ENCODE measurements around the gene FGF8. TPM values are rescaled to one million over a fixed set of nuclear protein-coding genes. Genes with fewer than 3 reads are reported as not detected.

The FGF8 gene
- total and polyA plus RNA-seq, 10 of the 15 experiments (the other 5 are each of a cell fraction or from before 2014, with no cell fraction given), result 0.08 to 0.43 (median 0.17) TPM; not detected in 7

DNA sequence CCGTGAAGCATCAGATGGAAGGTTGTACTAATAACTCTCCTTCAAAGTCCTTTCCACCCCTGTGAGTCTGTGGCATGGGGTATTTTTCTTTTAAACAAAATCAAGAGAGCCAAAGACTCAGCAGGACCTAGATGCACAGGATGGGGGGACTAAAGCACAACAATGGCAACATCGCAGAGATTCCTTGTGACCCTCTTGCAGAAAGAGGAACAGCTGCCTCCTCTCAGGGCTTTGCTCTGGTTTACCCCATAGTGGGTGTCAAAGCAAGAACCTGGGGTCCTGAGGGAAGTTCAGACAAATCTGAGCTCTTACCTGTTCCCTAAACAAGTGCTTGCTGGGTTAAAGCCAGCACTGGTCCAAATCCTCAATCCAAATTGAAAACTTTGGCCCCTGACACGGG is 39.2 kb downstream of the FGF8 start:
- ATAC-seq (no peak), DNase-seq (ENCODE audit: low read depth, low spot score) (no peak), FAIRE-seq (no peak)
- H3K36me3 ChIP-seq (ENCODE audit: control insufficient read depth in 2 of 2, insufficient read depth in 2 of 2, low read length in 1 of 2), result no peaks in the 10 kb centered on the region
- H3K9me3 ChIP-seq (replicated peaks; ENCODE audit: control insufficient read depth, insufficient read depth, low read length), result no peaks in the 10 kb centered on the region
- TF ChIP-seq SPI1 (IDR thresholded peaks at IDR 0.05; ENCODE audit: borderline replicate concordance, insufficient read depth, low read depth, low read length) (peak; percentile 15; the same call in 1 of the 2 replicates), ATF7 (IDR thresholded peaks at IDR 0.05; ENCODE audit: low read depth) (no peak)
- ChIA-PET RAD21 (ENCODE audit: unreplicated experiment) (no interaction called here), SMC1A (ENCODE audit: uncharacterized antibody, unreplicated experiment) (interaction anchor here (1.4 kb wide), 1 partner anchor 9 kb away, joined by 4 read pairs; no protein-coding TSS in a partner anchor), POLR2A (interaction anchor here (0.7 kb wide), 2 partner anchors 27 to 32 kb away, joined by 3 read pairs; no protein-coding TSS in a partner anchor), CTCF (no interaction called here)
- H3K4me3 ChIP-seq, result no peak overlapping the region
- H3K9ac ChIP-seq (ENCODE audit: control insufficient read depth, insufficient read depth, low read length), result no peak overlapping the region
- H3K79me2 ChIP-seq (ENCODE audit: control insufficient read depth, insufficient read depth, low read length), result no peaks in the 10 kb centered on the region
- intact Hi-C loops (cut with micrococcal nuclease; ENCODE audit: unreplicated experiment) (no loop called here), in situ Hi-C loops (cut with MboI) (no loop called here)
- H3K27ac ChIP-seq (ENCODE audit: control insufficient read depth, insufficient read depth), result no peak overlapping the region
- H2AFZ ChIP-seq (ENCODE audit: control insufficient read depth, low read depth, low read length), result no peak overlapping the region
- no peak overlapping the region for H3K4me2 ChIP-seq (ENCODE audit: control insufficient read depth, insufficient read depth)
- H4K20me1 ChIP-seq (ENCODE audit: control insufficient read depth, insufficient read depth), result no peaks in the 10 kb centered on the region
- H3K4me1 ChIP-seq (ENCODE audit: control insufficient read depth, insufficient read depth, low read length), result no peaks in the 10 kb centered on the region
- BruUV-seq (replicated peaks), result no TSS peak
- H3K27me3 ChIP-seq (replicated peaks in 1 of 2; ENCODE audit: control insufficient read depth in 2 of 2, insufficient read depth in 2 of 2, low read length in 1 of 2), result no peaks in the 10 kb centered on the region; a peak in 2 of 4 replicates
- WGBS (ENCODE audit: insufficient coverage, insufficient replicate concordance, low lambda C conversion rate, missing lambda C conversion rate), result 63% methylated on average over 3 of the region's 3 CpGs

- in situ Hi-C loops (cut with MboI), result no loop called here
- Histone ChIP-seq H3K27me3 (replicated peaks in 1 of 2; ENCODE audit: control insufficient read depth in 2 of 2, insufficient read depth in 2 of 2, low read length in 1 of 2) (no peaks in the 10 kb centered on the region; a peak in 1 of 4 replicates), H3K4me1 (ENCODE audit: control insufficient read depth, insufficient read depth, low read length) (no peaks in the 10 kb centered on the region), H3K36me3 (ENCODE audit: control insufficient read depth in 2 of 2, insufficient read depth in 2 of 2, low read length in 1 of 2) (no peaks in the 10 kb centered on the region), H3K4me3 (no peak overlapping the region), H2AFZ (ENCODE audit: control insufficient read depth, low read depth, low read length) (no peak overlapping the region), H3K9me3 (replicated peaks; ENCODE audit: control insufficient read depth, insufficient read depth, low read length) (no peaks in the 10 kb centered on the region), H3K79me2 (ENCODE audit: control insufficient read depth, insufficient read depth, low read length) (no peaks in the 10 kb centered on the region), H3K4me2 (ENCODE audit: control insufficient read depth, insufficient read depth) (no peak overlapping the region), H3K9ac (ENCODE audit: control insufficient read depth, insufficient read depth, low read length) (no peak overlapping the region), H4K20me1 (ENCODE audit: control insufficient read depth, insufficient read depth) (no peaks in the 10 kb centered on the region), H3K27ac (ENCODE audit: control insufficient read depth, insufficient read depth) (no peak overlapping the region)
- ChIA-PET CTCF (interaction anchor here (0.6 kb wide), 4 partner anchors 12 to 237 kb away, joined by 3 to 4 read pairs (median 3); no protein-coding TSS in a partner anchor), RAD21 (ENCODE audit: unreplicated experiment) (no interaction called here), POLR2A (no interaction called here), SMC1A (ENCODE audit: uncharacterized antibody, unreplicated experiment) (interaction anchor here (0.8 kb wide), 1 partner anchor 48 kb away, joined by 3 read pairs; no protein-coding TSS in a partner anchor)
- ATAC-seq, result no peak
- peak; percentile 7 for FAIRE-seq
- no TSS peak for BruUV-seq (replicated peaks)
- WGBS (ENCODE audit: insufficient coverage, insufficient replicate concordance, low lambda C conversion rate, missing lambda C conversion rate), result 36% methylated on average over 1 of the region's 1 CpG
- intact Hi-C loops (cut with micrococcal nuclease; ENCODE audit: unreplicated experiment), result no loop called here
- no peak for DNase-seq (ENCODE audit: low read depth, low spot score)
- TF ChIP-seq DPF2 (IDR thresholded peaks at IDR 0.05) (no peak), RELB (IDR thresholded peaks at IDR 0.05; ENCODE audit: low read depth) (no peak), MEF2B (IDR thresholded peaks at IDR 0.05; ENCODE audit: partially characterized antibody, poor library complexity, severe bottlenecking) (no peak)
Measured at GRCh38 chr10:101732096-101732495, 43.8 kb downstream of the FGF8 start.
